Airway epithelial cell (primary cell): ENCODE measurements around the gene CEP95. TPM values are rescaled to one million over a fixed set of nuclear protein-coding genes. Genes with fewer than 3 reads are reported as not detected.

ENCODE experiments used
- total RNA-seq: library from RNA; depleted of rRNA; stranded (reverse); fragments of >200 nt; gene quantifications from 2 replicates; pipeline ENCODE4 v1.2.3, GENCODE V29; 2015

CEP95 gene, protein sequence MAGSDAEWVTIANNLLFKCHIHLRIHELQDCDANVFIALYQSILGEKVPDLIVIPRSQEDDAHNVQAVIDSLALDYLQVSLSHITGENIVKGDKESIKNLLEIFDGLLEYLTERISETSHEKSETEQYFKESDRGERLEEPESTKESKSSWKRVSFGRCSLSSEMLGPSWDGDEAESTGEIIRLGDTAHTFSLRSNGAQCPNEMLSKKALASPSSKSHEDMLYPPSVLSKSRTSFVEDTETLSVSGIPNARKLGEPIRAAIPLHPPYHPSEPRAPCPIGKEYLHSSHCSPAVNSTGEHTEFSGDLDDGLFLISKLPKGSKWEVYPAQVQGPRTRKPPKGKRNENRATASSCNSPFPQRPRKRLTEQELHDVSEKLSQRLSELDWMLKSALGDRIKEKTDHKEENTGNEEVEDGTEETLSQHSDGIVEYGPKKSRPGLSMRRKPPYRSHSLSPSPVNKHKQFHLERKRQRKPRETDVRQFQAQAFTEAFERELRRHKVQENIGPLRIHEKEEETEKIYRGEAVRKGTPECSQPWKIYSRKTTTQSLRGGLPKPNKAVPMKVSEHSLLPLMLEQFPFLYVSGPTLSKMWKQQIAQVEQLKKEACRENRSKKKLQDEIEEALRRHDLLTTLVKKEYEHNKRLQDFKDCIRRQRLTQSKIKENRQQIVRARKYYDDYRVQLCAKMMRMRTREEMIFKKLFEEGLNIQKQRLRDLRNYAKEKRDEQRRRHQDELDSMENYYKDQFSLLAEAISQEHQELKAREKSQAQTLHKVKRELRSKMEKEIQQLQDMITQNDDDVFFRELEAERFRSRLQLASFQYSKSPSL
- total RNA-seq, result 16.9 and 20.0 TPM in 2 replicates

DNA sequence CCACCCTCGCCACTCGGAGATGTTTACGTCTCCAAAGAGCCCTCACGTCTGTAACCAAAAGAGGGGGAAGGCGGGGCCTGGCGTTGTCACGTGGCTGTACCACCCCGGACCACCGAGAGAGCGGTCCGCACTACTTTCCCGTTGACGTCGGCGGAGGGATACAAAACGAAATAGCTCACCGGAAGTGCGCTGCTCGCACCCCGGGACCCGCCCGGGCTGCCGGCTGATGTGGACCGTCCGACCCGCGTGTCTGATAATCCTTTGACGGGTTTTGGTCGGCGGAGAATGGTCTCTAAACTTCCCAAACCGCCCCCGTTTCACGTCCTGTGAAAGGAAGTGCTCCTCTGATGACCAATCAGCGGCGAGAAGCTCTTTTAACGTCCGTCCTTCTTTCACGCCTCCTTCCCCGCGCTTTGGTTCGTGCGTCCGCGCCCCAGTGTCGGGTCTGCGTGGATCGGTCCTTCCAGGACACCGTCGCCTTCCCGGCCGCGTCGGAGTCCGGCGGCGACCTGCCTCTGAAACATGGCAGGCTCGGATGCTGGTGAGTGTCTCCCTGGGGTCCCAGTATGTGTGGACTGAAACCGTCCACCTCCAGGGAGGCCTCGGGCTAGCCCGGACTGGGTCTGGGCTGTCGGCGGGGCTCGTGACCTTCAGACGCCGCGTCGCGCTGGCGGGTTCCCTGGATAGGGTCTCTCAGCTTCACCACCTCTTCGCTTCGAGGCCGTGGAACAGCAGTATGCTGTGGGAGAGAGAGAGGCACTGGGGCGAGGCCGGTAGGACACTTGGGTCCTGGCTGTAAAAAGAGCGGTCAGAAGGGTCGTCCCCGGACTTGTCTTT lies at the start of gene CEP95:
Gene CEP95 (plus strand): TSS at position 402 of the 837 bp plus-strand sequence. CDS start 121 bp downstream, at position 523.

DNA sequence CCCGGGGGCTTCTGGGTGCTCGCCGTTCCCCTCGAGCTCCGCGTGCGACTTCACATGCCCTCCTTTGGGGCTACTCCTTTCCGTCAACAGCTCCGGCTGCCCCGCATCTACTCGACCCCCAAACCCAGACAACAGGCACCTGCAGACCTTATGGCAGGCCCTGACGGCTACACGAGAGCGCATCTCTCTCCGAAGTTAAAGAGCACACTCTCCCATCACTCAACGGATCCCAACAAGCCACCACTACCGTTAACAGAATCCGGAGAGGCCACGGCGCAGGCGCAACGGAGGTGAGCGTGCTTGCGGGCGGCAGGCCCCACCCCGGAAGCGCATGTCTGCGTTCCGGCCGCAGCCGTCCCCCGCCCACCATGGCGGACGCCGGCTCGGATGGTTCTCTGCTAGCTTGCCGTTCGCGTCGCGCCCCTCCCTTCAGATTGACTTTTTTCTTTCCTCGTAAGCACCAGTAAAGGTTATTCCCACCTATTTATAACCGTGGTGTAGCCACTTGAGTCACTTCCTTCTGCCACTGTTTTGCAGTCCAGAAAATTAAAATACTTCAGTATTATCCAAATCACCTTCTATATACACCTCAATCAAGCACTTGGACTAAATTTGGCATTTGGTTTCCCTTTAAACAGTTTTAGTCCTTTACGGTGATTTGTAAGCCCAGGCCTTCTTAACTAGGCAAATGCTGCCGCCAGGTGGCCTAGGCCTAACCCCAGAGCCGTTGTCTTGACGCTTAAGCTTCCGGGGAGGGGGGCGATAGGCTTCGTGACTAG lies 9.8 kb upstream of the CEP95 start, which contains the start of gene POLG2:
Gene POLG2 (minus strand): TSS at position 269 of the 779 bp plus-strand sequence. CDS start 86 bp downstream, at position 183.

DNA sequence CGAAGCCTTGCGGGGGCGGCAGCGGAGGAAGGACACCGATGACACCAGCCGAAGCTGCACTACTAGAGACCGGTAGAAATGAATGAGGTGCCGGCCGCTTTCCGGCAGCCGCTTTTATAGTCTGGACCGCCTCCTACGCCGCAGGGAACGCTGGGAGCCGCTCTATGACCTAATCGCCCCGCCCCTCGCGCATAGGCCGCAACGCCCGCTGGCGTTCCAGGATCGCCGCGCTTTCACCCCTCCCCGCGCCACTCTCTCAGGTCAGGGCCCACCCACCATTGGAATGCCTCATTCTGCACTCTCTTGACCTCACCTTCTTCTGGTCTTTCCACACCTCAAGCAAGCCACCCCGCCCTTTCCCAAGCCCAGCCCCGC lies 589 bp upstream of the CEP95 start, which contains the start of gene DDX5:
Gene DDX5 (minus strand): TSS at position 89 of the 375 bp plus-strand sequence. CDS start 170 bp downstream, outside the sequence.

Other genes starting within 250 kb of the CEP95 start
- gene TEX2, start 243.7 kb upstream of the CEP95 start, total RNA-seq, result 23.5 and 27.5 TPM in 2 replicates
- gene PECAM1, start 116.1 kb upstream of the CEP95 start, total RNA-seq, result not detected in 2 replicates
- gene MILR1, start 57.9 kb upstream of the CEP95 start, total RNA-seq, result 0.28 and 4.3 TPM in 2 replicates
- 4.4 and 6.6 TPM in 2 replicates for gene POLG2, start 9.9 kb upstream of the CEP95 start, total RNA-seq
- 299 and 479 TPM in 2 replicates for gene DDX5, start 688 bp upstream of the CEP95 start, total RNA-seq
- gene SMURF2, start 155.3 kb downstream of the CEP95 start, total RNA-seq, result 19.0 and 21.1 TPM in 2 replicates